ENCODE results near the gene GRM7. TPM values are rescaled to one million over a fixed set of nuclear protein-coding genes. Genes with fewer than 3 reads are reported as not detected.

Gene GRM7
- total and polyA plus RNA-seq, 9 of the 15 experiments (the other 6 are each of a cell fraction or from before 2014, with no cell fraction given) = not detected

DNA sequence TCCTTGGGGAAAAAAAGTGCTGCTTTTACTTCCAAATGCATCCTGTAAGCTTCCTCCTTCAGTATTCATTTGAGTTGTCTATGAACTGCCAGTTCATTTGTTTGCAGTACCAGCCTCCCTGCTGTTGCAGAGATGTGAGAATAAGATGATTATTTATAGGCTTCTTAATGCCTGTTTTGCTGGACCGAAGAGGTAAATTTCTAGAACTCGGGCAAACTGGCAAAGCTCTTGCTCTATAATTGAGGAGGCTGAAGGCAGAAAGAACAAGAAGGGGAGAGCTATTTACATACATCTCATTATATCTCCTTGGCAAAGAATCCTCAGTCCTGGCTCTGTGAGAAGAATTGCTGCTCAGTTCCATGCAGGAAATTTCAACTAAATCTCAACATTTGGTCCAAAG, 790.4 kb downstream of the GRM7 start:
- in situ Hi-C loops (cut with MboI) (no loop called here), intact Hi-C loops (cut with micrococcal nuclease) (no loop called here)
- no peak overlapping the region for H3K4me2 ChIP-seq (ENCODE audit: insufficient read depth, low read length)
- H3K9me1 ChIP-seq (ENCODE audit: control insufficient read depth, insufficient read depth, low read length) = no peaks in the 10 kb centered on the region
- ATAC-seq (no peak), DNase-seq (ENCODE audit: extremely low read depth in 1 of 4, low spot score in 3 of 4) (no peak), FAIRE-seq (no peak)
- H2AFZ ChIP-seq (ENCODE audit: low read depth, low read length) = no peak overlapping the region
- no peaks in the 10 kb centered on the region for H4K20me1 ChIP-seq (replicated peaks; ENCODE audit: control insufficient read depth, insufficient read depth, low read length)
- ChIA-PET CTCF (ENCODE audit: low intra/inter-chr PET ratio) (no interaction called here), POLR2A (no interaction called here)
- WGBS (ENCODE audit: insufficient coverage, low coverage, missing lambda C conversion rate) = 0% methylated on average over 2 of the region's 2 CpGs
- H3K9me3 ChIP-seq (replicated peaks; ENCODE audit: control insufficient read depth, insufficient read depth, low read depth, low read length) = no peaks in the 10 kb centered on the region; the same call in none of the 2 replicates
- no peak overlapping the region for H3K4me3 ChIP-seq
- no TSS peak for BruUV-seq (replicated peaks)
- H3K27me3 ChIP-seq (ENCODE audit: control insufficient read depth in 2 of 2, insufficient read depth in 2 of 2, low read length in 2 of 2) = no peaks in the 10 kb centered on the region
- H3K79me2 ChIP-seq (ENCODE audit: control insufficient read depth, insufficient read depth, low read length) = no peaks in the 10 kb centered on the region
- no peak overlapping the region for H3K9ac ChIP-seq (ENCODE audit: insufficient read depth in 1 of 2, low read depth in 2 of 2, low read length in 2 of 2)
- no peaks in the 10 kb centered on the region for H3K4me1 ChIP-seq (replicated peaks in 1 of 2; ENCODE audit: control insufficient read depth in 2 of 2, insufficient read depth in 2 of 2, low read length in 2 of 2)
- H3K36me3 ChIP-seq (ENCODE audit: control insufficient read depth, insufficient read depth, low read length) = no peaks in the 10 kb centered on the region
- no peak overlapping the region for H3K27ac ChIP-seq (ENCODE audit: extremely low read depth, low read depth, low read length)
- TF ChIP-seq POLR2AphosphoS2 (IDR thresholded peaks at IDR 0.05; ENCODE audit: low read length) (no peak), ILF3 (IDR thresholded peaks at IDR 0.05; ENCODE audit: borderline replicate concordance) (no peak), ZNF668 (CRISPR knock-in tag; IDR thresholded peaks at IDR 0.05) (no peak), MYNN (IDR thresholded peaks at IDR 0.05) (no peak), MYNN (CRISPR knock-in tag; IDR thresholded peaks at IDR 0.05) (no peak), ZNF354B (CRISPR knock-in tag; IDR thresholded peaks at IDR 0.05) (no peak), ZFX (CRISPR knock-in tag; IDR thresholded peaks at IDR 0.05) (no peak), PCBP1 (IDR thresholded peaks at IDR 0.05; ENCODE audit: low read depth, low read length, poor library complexity, severe bottlenecking) (no peak), PYGO2 (tag; IDR thresholded peaks at IDR 0.05) (no peak), ZNF583 (CRISPR knock-in tag; IDR thresholded peaks at IDR 0.05) (no peak), ZNF75A (CRISPR knock-in tag; IDR thresholded peaks at IDR 0.05) (no peak), CREB3 (tag; conservative IDR thresholded peaks at IDR 0.05; ENCODE audit: low read depth) (no peak), RFX5 (IDR thresholded peaks at IDR 0.05; ENCODE audit: low read depth, low read length) (no peak)
- TF ChIP-seq, protein P1, sequence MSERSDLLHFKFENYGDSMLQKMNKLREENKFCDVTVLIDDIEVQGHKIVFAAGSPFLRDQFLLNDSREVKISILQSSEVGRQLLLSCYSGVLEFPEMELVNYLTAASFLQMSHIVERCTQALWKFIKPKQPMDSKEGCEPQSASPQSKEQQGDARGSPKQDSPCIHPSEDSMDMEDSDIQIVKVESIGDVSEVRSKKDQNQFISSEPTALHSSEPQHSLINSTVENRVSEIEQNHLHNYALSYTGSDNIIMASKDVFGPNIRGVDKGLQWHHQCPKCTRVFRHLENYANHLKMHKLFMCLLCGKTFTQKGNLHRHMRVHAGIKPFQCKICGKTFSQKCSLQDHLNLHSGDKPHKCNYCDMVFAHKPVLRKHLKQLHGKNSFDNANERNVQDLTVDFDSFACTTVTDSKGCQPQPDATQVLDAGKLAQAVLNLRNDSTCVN (CRISPR knock-in tag; IDR thresholded peaks at IDR 0.05) = no peak
- TF ChIP-seq, protein P2, sequence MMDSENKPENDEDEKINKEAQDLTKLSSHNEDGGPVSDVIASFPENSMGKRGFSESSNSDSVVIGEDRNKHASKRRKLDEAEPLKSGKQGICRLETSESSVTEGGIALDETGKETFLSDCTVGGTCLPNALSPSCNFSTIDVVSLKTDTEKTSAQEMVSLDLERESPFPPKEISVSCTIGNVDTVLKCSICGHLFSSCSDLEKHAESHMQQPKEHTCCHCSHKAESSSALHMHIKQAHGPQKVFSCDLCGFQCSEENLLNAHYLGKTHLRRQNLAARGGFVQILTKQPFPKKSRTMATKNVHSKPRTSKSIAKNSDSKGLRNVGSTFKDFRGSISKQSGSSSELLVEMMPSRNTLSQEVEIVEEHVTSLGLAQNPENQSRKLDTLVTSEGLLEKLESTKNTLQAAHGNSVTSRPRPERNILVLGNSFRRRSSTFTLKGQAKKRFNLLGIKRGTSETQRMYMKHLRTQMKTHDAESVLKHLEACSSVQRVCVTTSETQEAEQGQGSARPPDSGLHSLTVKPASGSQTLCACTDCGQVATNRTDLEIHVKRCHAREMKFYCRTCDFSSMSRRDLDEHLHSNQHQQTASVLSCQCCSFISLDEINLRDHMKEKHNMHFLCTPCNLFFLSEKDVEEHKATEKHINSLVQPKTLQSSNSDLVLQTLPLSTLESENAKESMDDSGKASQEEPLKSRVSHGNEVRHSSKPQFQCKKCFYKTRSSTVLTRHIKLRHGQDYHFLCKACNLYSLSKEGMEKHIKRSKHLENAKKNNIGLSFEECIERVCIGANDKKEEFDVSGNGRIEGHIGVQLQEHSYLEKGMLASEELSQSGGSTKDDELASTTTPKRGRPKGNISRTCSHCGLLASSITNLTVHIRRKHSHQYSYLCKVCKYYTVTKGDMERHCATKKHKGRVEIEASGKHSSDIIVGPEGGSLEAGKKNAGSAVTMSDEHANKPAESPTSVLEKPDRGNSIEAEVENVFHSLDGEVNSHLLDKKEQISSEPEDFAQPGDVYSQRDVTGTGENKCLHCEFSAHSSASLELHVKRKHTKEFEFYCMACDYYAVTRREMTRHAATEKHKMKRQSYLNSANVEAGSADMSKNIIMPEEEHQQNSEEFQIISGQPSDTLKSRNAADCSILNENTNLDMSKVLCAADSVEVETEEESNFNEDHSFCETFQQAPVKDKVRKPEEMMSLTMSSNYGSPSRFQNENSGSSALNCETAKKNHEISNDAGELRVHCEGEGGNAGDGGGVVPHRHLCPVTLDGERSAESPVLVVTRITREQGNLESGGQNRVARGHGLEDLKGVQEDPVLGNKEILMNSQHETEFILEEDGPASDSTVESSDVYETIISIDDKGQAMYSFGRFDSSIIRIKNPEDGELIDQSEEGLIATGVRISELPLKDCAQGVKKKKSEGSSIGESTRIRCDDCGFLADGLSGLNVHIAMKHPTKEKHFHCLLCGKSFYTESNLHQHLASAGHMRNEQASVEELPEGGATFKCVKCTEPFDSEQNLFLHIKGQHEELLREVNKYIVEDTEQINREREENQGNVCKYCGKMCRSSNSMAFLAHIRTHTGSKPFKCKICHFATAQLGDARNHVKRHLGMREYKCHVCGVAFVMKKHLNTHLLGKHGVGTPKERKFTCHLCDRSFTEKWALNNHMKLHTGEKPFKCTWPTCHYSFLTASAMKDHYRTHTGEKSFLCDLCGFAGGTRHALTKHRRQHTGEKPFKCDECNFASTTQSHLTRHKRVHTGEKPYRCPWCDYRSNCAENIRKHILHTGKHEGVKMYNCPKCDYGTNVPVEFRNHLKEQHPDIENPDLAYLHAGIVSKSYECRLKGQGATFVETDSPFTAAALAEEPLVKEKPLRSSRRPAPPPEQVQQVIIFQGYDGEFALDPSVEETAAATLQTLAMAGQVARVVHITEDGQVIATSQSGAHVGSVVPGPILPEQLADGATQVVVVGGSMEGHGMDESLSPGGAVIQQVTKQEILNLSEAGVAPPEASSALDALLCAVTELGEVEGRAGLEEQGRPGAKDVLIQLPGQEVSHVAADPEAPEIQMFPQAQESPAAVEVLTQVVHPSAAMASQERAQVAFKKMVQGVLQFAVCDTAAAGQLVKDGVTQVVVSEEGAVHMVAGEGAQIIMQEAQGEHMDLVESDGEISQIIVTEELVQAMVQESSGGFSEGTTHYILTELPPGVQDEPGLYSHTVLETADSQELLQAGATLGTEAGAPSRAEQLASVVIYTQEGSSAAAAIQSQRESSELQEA (IDR thresholded peaks at IDR 0.05; ENCODE audit: low read depth) = no peak

Measured in K562 (cell line).